ENCODE measurements around the gene PLXNA1.

GRCh38 chr3:127008236-127008635 lies 25.3 kb downstream of the PLXNA1 start:
- TF ChIP-seq CTCF (IDR thresholded peaks at IDR 0.05; ENCODE audit: insufficient read depth, low read depth, low read length) (no peak), EZH2 (IDR thresholded peaks at IDR 0.05; ENCODE audit: insufficient read depth, low read length) (no peak)

Data from astrocyte (in vitro differentiated cells and primary cell).